Measurements from ENCODE around the gene ZNF335.
"Not testable (repeated sequence)": the region's sequence is repeated elsewhere in the genome, so short reads cannot be mapped to it uniquely, and the experiment has no call there.

Gene ZNF335

GRCh38 chr20:45909336-45909808, 62.6 kb downstream of the ZNF335 start:
- no peak for DNase-seq

GRCh38 chr20:45908084-45908483, 63.9 kb downstream of the ZNF335 start:
- DNase-seq: no peak

DNA sequence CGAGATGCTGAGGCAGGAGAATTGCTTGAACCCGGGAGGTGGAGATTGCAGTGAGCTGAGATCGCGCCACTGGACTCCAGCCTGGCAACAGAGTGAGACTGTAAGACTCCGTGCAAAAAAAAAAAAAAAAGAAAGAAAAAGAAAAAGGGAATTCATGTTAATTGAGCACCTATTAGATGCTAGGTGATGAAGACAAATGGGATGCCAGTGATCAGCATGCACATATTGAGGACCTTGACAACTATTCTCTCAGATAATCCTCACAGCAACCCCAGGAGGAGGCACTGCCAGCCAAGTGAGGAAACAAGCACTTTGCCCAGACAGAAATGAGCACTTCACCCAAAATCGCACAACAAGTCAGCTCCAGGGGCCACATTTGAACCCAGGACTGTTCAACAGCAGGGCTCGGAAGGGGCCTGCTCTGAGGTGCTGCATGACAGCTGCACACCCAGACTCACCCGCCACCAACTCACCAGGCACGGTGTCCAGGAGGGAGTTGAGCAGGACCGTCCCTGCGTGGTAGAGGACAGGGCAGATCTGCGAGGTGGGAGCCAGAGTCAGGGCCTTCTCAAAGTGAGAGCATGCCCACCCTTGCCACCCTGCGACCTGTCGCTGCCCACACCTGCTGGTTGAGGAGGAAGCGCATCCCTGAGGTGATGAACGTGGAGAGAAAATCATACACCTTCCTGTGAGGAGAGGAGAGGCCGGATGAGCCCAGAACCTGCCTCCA, 64.6 kb downstream of the ZNF335 start:
- no peak for DNase-seq

DNA sequence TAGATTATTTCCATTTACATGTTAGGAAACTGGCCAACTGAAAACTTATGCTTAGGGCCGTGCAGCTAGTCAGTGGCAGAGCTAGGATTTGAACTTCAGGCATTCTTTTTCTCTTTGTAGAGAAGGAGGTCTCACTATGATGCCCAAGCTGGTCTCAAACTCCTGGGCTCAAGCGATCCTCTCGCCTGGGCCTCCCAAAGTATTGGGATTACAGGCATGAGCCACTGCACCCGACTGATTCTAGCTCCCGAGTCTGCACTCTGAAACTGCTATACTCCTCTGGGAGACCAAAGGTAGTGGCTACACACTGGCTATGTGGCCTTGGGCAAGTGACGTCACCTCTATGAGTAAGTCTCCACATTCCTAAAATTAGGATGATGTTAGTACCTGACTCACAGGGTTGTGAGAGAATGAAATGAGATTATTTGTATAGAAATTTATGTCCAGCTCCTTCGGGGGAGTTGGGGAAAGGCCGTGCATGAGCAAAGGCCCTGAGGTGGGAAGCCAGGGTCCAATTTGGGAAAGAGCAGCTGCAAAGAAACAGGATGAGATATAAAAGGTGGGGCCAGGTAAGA, 66.4 kb downstream of the ZNF335 start:
- DNase-seq: peak; percentile 75

- no peak for DNase-seq
Observed at GRCh38 chr20:45904583-45905504, 67.2 kb downstream of the ZNF335 start.

GRCh38 chr20:45902199-45902701, 69.8 kb downstream of the ZNF335 start:
- DNase-seq: no peak

DNA sequence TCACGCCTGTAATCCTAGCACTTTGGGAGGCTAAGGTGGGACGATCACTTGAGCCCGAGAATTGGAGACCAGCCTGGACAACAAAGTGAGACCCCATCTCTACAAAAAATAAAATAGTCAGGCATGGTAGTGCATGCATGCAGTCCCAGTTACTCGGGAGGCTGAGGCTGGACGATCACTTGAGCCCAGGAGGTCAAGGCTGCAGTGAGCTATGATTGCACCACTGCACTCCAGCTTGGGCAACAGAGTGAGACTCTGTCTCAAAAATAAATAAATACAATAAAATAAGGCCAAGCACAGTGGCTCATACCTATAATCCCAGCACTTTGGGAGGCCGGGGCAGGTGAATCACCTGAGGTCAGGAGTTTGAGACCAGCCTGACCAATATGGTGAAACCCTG, 70.7 kb downstream of the ZNF335 start:
- DNase-seq: not testable (repeated sequence)

DNA sequence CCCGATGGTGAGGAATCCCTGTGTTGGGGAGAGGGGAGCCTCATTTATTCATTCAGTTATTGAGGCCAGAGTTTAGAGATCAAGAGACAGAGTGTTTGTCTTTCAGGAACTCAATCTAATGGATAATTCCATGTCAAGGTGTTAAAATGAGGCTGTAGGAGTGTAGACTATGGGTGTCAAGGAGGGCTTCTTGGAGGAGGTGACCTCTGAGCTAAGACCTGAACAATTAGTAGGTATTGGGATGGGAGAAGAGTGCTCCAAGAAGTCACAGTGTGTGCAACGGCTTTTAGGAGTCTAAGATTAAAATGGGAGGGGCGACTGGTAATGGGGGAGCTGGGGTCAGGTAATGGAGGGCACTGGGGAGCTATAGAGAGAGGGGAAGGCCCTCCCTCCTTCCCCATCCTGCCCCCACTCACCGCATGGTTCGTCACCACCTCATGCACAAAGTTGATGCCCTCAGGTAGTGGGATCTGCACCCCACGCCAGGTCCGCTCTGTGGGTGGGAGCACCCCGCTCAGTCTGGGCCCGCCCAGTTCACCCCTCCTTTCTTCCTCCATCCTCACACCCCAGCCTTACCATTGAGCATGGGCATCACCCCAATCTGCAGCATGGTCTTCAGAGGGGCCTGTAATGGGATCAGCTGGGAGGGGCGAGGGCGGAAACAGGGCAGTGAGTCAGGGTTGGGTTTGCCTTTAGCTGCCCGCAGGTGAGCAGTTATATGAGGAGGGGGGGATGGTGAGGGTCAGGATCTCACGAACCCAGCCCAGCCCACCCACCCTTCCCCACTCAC, 72.8 kb downstream of the ZNF335 start:
- no peak for DNase-seq
